ENCODE data around the gene ZNF407.

ZNF407 gene

GRCh38 chr18:74682991-74683297 lies 85.3 kb downstream of the ZNF407 start:
- no peak overlapping the region for H3K27ac ChIP-seq (ENCODE audit: extremely low read depth, low read depth, low read length)
- H3K9me3 ChIP-seq (ENCODE audit: control insufficient read depth, insufficient read depth, low read depth, low read length), result no peaks in the 10 kb centered on the region; the same call in 1 of the 2 replicates
- no peak overlapping the region for H3K4me3 ChIP-seq (ENCODE audit: low read depth, low read length)
- peaks cover 16% of the 10 kb centered on the region for H3K4me1 ChIP-seq (ENCODE audit: control insufficient read depth, insufficient read depth, low read length)
- ChIA-PET POLR2A (no interaction called here), CTCF (interaction anchor here (0.6 to 1.3 kb wide), 2 partner anchors 26 to 790 kb away, joined by 3 to 5 read pairs; no protein-coding TSS in a partner anchor)
- no peaks in the 10 kb centered on the region; a peak in 1 of 3 replicates for H3K36me3 ChIP-seq (ENCODE audit: control insufficient read depth in 2 of 2, insufficient read depth in 1 of 2, low read length in 2 of 2)
- TF ChIP-seq ZNF398 (tag by site-specific recombination; IDR thresholded peaks at IDR 0.05), result no peak
- no peak for TF ChIP-seq ZNF600 (tag by site-specific recombination; IDR thresholded peaks at IDR 0.05)
- no peak for TF ChIP-seq KLF8 (tag by site-specific recombination; IDR thresholded peaks at IDR 0.05)
- TF ChIP-seq ZNF362 (tag by site-specific recombination; IDR thresholded peaks at IDR 0.05), result no peak
- TF ChIP-seq ZNF707 (tag by site-specific recombination; IDR thresholded peaks at IDR 0.05), result no peak
- TF ChIP-seq ZNF394 (tag by site-specific recombination; IDR thresholded peaks at IDR 0.05; ENCODE audit: borderline replicate concordance), result no peak
- TF ChIP-seq ZNF157 (tag by site-specific recombination; IDR thresholded peaks at IDR 0.05), result no peak
- no peak for TF ChIP-seq ZNF280C (tag by site-specific recombination; IDR thresholded peaks at IDR 0.05)
- TF ChIP-seq HOXC10 (CRISPR knock-in tag; IDR thresholded peaks at IDR 0.05), result no peak
- no peak for TF ChIP-seq ZNF639 (tag by site-specific recombination; IDR thresholded peaks at IDR 0.05)
- no peak for TF ChIP-seq ZNF114 (tag by site-specific recombination; IDR thresholded peaks at IDR 0.05)
- no peak for TF ChIP-seq ZXDB (tag by site-specific recombination; IDR thresholded peaks at IDR 0.05)
- no peak for TF ChIP-seq ZEB2 (tag by site-specific recombination; IDR thresholded peaks at IDR 0.05)
- TF ChIP-seq ZBTB44 (tag by site-specific recombination; IDR thresholded peaks at IDR 0.05), result no peak
- TF ChIP-seq ZNF629 (tag by site-specific recombination; IDR thresholded peaks at IDR 0.05), result no peak
- no peak for TF ChIP-seq ZNF274 (IDR thresholded peaks at IDR 0.05; ENCODE audit: low read length)
- no peak for TF ChIP-seq ZNF274 (tag by site-specific recombination; IDR thresholded peaks at IDR 0.05; ENCODE audit: borderline replicate concordance)
- TF ChIP-seq ZNF23 (tag by site-specific recombination; IDR thresholded peaks at IDR 0.05; ENCODE audit: borderline replicate concordance), result no peak
- TF ChIP-seq ZNF777 (tag by site-specific recombination; IDR thresholded peaks at IDR 0.05; ENCODE audit: borderline replicate concordance), result no peak

Measured in HEK293 (cell line).